Fibroblast of pulmonary artery (primary cell): Measurements from ENCODE around the gene TMEM235.
"Not testable (repeated sequence)": the region's sequence is repeated elsewhere in the genome, so short reads cannot be mapped to it uniquely, and the experiment has no call there.

Experiments used
- DNase-seq: peaks from one replicate; pipeline ENCODE4 v3.0.0-alpha.2; 2010; ENCODE audit warnings: low read depth
- H3K4me3 ChIP-seq: replicated peaks from 2 replicates; pipeline ENCODE4 v1.5.1; 2011; ENCODE audit warnings: low read depth, mild to moderate bottlenecking, control low read depth, low read length, moderate library complexity
- TF ChIP-seq, protein P1 (sequence below): IDR thresholded peaks from 2 replicates; pipeline ENCODE4 v1.5.1; 2011; ENCODE audit warnings: mild to moderate bottlenecking, control low read depth, low read length, inconsistent platforms; ENCODE audit errors: missing control alignments

Gene TMEM235

GRCh38 chr17:78232859-78233173 is 1.4 kb downstream of the TMEM235 start:
- H3K4me3 ChIP-seq = no peak overlapping the region
- TF ChIP-seq, protein P1, sequence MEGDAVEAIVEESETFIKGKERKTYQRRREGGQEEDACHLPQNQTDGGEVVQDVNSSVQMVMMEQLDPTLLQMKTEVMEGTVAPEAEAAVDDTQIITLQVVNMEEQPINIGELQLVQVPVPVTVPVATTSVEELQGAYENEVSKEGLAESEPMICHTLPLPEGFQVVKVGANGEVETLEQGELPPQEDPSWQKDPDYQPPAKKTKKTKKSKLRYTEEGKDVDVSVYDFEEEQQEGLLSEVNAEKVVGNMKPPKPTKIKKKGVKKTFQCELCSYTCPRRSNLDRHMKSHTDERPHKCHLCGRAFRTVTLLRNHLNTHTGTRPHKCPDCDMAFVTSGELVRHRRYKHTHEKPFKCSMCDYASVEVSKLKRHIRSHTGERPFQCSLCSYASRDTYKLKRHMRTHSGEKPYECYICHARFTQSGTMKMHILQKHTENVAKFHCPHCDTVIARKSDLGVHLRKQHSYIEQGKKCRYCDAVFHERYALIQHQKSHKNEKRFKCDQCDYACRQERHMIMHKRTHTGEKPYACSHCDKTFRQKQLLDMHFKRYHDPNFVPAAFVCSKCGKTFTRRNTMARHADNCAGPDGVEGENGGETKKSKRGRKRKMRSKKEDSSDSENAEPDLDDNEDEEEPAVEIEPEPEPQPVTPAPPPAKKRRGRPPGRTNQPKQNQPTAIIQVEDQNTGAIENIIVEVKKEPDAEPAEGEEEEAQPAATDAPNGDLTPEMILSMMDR = no peak
- DNase-seq = no peak

GRCh38 chr17:78233678-78234077 is 2.2 kb downstream of the TMEM235 start:
- no peak overlapping the region for H3K4me3 ChIP-seq
- DNase-seq = no peak
- TF ChIP-seq, protein P1 = no peak

DNA sequence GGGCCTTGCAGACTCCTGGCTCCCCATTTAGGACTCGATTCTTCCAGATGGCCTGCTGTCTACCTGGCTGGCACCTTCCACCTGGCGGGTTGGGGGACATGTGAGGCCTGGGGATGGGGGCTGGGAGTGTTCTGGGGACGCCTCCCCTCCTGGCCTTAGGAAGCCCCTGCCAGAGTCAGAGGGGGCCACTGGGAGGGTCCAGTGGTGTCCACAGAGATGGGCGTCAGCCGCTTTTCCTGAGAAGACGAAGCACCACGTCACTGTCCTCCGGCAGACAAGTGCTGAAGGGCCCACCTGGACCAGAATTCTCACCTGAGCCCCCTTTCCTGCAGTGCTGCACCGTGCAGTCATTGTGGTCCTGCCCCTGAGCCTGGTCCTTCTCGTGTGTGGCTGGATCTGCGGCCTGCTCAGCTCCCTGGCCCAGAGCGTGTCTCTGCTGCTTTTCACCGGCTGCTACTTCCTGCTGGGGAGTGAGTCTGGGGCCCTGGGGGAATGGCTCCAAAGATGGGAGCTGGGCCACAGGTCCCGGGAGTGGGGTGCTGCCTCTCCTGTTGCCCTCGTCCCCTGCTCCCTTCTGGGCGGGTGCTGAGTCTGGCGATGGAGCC is 2.9 kb downstream of the TMEM235 start:
- TF ChIP-seq, protein P1 = no peak
- no peak overlapping the region for H3K4me3 ChIP-seq
- no peak for DNase-seq

- DNase-seq = peak; percentile 75
- not testable (repeated sequence) for H3K4me3 ChIP-seq
Measured at GRCh38 chr17:78235022-78235421, 3.6 kb downstream of the TMEM235 start.

DNA sequence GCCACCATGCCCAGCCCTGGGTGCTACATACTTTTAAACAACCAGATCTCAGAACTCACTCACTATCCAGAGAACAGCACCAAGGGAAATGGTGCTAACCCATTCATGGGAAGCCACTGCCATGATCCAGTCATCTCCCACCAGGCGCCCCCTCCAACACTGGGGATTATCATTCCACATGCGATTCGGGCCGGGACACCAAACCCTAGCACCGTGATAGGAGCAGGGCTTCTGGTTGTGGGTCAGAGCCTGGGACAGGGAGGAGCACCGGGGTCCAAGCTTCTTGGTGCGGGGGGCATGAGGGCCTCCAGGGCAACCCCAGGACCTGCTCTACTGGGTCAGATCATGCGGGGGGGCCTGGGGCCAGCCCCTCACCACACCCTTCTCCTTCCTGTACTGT is 4.5 kb downstream of the TMEM235 start:
- TF ChIP-seq, protein P1 = no peak
- DNase-seq = no peak
- H3K4me3 ChIP-seq = no peak overlapping the region

DNA sequence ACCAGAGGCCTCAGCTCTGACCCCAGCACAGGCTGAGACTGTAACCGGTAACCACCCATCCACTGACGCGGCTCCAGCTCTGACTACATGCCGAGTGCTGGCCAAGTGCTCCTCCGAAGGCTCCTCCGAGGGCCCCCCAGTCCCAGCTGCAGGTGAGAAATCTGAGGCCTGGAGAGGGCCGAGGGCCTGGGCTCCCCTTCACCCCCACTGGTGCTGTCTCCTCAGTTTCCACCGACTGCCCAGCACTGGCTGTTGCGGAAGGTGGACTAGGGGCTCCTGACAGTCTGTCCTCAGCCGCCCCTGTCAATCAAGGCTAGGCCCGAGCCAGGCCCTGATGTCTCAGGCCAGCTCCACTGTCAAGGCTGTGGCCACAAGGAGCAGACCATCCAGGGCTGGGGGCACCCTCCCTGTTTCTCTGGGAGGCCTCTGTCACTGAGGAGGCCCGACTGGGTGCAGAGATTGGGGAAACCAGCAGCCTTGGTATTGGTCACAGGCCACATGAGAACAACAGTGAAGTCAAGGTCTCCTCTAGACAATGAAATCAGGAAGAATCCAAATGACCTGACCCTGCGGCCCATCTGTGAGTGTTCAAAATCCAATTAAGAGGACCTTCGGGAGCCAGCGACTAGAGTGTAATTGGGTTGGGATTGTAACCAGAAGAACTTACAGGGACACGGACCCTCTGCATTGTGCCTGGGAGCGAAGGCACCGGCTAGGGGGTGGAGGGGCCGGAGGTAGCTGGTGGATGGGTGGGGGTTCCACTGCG is 5.1 kb downstream of the TMEM235 start:
- DNase-seq = no peak
- TF ChIP-seq, protein P1 = no peak
- no peak overlapping the region for H3K4me3 ChIP-seq

- DNase-seq = no peak
- TF ChIP-seq, protein P1 = no peak
- H3K4me3 ChIP-seq = no peak overlapping the region
Measured at GRCh38 chr17:78237401-78238012, 6.1 kb downstream of the TMEM235 start.
